SU-DHL-6 (cell line): ENCODE measurements around the gene RNFT2.

Source experiments
- H2AFZ ChIP-seq: fragments of 200-600 bp; sonication (generic); 2 replicates; pipeline ENCODE4 v1.6.1; 2014; ENCODE audit warnings: low read depth, mild to moderate bottlenecking, moderate library complexity, mixed read lengths, antibody characterized with exemption, low read length; ENCODE audit not compliant: severe bottlenecking
- H3F3A ChIP-seq: fragments of 200-600 bp; shearing (Covaris generic); 2 replicates; pipeline ENCODE4 v1.6.0; 2016; ENCODE audit warnings: antibody characterized with exemption, mild to moderate bottlenecking; ENCODE audit not compliant: insufficient read depth
- H3K27ac ChIP-seq: fragments of 200-600 bp; sonication (generic); 2 replicates; pipeline ENCODE4 v1.5.1; 2016; ENCODE audit warnings: low read depth, mild to moderate bottlenecking, low read length, moderate library complexity, mixed read lengths
- H3K27me3 ChIP-seq: fragments of 200-600 bp; sonication (generic), shearing (Covaris generic); 2 replicates; pipeline ENCODE4 v1.6.0; 2014; ENCODE audit warnings: mild to moderate bottlenecking, low read length
- H3K36me3 ChIP-seq: fragments of 200-600 bp; sonication (generic); 2 replicates; pipeline ENCODE4 v1.6.1; 2014; ENCODE audit warnings: mild to moderate bottlenecking, low read length, mixed read lengths
- H3K4me2 ChIP-seq: fragments of 300-600, 200-600 bp; shearing (Covaris generic), sonication (generic); 2 replicates; pipeline ENCODE4 v1.6.0; 2014; ENCODE audit warnings: low read length, low read depth, mild to moderate bottlenecking; ENCODE audit not compliant: poor library complexity, severe bottlenecking
- H3K4me3 ChIP-seq: fragments of 200-600 bp; sonication (generic); 2 replicates; pipeline ENCODE4 v1.5.1; 2014; ENCODE audit warnings: antibody characterized with exemption, low read length, mild to moderate bottlenecking, mixed read lengths; ENCODE audit not compliant: insufficient read depth, poor library complexity, severe bottlenecking
- H3K79me2 ChIP-seq: fragments of 200-600 bp; sonication (generic); 2 replicates; pipeline ENCODE4 v1.6.1; 2014; ENCODE audit warnings: mild to moderate bottlenecking, low read length, moderate library complexity; ENCODE audit not compliant: insufficient read depth
- H3K9ac ChIP-seq: fragments of 200-600 bp; sonication (generic); 2 replicates; pipeline ENCODE4 v1.7.0; 2014; ENCODE audit warnings: mild to moderate bottlenecking, low read length
- H3K9me2 ChIP-seq: fragments of 200-600 bp; sonication (generic); replicated peaks from 2 replicates; pipeline ENCODE4 v1.6.1; 2014; ENCODE audit warnings: low read length; ENCODE audit not compliant: insufficient read depth
- H3K9me3 ChIP-seq: fragments of 200-600 bp; sonication (generic); 2 replicates; pipeline ENCODE4 v1.6.1; 2014; ENCODE audit warnings: low read length, mixed read lengths; ENCODE audit not compliant: insufficient read depth
- H4K20me1 ChIP-seq: fragments of 200-600 bp; sonication (generic); 2 replicates; pipeline ENCODE4 v1.6.1; 2014; ENCODE audit warnings: low read depth, mild to moderate bottlenecking, antibody characterized with exemption, low read length, moderate library complexity, mixed read lengths
- CTCF ChIP-seq: fragments of 200-600 bp; sonication (generic); IDR thresholded peaks from one replicate; pipeline ENCODE4 v1.5.1; 2017; ENCODE audit warnings: antibody characterized with exemption, mild to moderate bottlenecking, low read length, moderate library complexity; ENCODE audit not compliant: insufficient read depth, poor library complexity, severe bottlenecking
- EZH2phosphoT487 ChIP-seq: fragments of 200-600 bp; sonication (generic), shearing (Covaris generic); conservative IDR thresholded peaks from 2 replicates; pipeline ENCODE4 v1.6.1; 2018; ENCODE audit warnings: mild to moderate bottlenecking, antibody characterized with exemption, low read length, moderate library complexity, mixed read lengths

RNFT2 gene

GRCh38 chr12:116887897-116888296 lies 149.8 kb downstream of the RNFT2 start:
- H3K79me2 ChIP-seq, result no peaks in the 10 kb centered on the region
- no peaks in the 10 kb centered on the region for H3K9me3 ChIP-seq
- TF ChIP-seq EZH2phosphoT487 (no peak), CTCF (no peak)
- H3F3A ChIP-seq, result no peaks in the 10 kb centered on the region
- H3K9ac ChIP-seq, result no peak overlapping the region
- H3K4me2 ChIP-seq, result no peak overlapping the region
- H3K9me2 ChIP-seq, result no peaks in the 10 kb centered on the region
- H3K4me3 ChIP-seq, result no peak overlapping the region
- no peaks in the 10 kb centered on the region for H3K36me3 ChIP-seq
- no peaks in the 10 kb centered on the region for H4K20me1 ChIP-seq
- no peaks in the 10 kb centered on the region for H3K27me3 ChIP-seq
- no peak overlapping the region for H2AFZ ChIP-seq
- H3K27ac ChIP-seq, result no peak overlapping the region

GRCh38 chr12:116890330-116890729 lies 152.2 kb downstream of the RNFT2 start:
- H2AFZ ChIP-seq, result no peak overlapping the region
- no peaks in the 10 kb centered on the region for H3K9me2 ChIP-seq
- H3K9me3 ChIP-seq, result no peaks in the 10 kb centered on the region
- H3K9ac ChIP-seq, result no peak overlapping the region
- no peaks in the 10 kb centered on the region for H3K36me3 ChIP-seq
- no peak overlapping the region for H3K4me3 ChIP-seq
- no peaks in the 10 kb centered on the region for H3K27me3 ChIP-seq
- no peaks in the 10 kb centered on the region for H4K20me1 ChIP-seq
- H3K79me2 ChIP-seq, result no peaks in the 10 kb centered on the region
- TF ChIP-seq CTCF (no peak), EZH2phosphoT487 (no peak)
- no peak overlapping the region for H3K4me2 ChIP-seq
- no peak overlapping the region for H3K27ac ChIP-seq
- H3F3A ChIP-seq, result no peaks in the 10 kb centered on the region

- H2AFZ ChIP-seq, result no peak overlapping the region
- H3K4me3 ChIP-seq, result no peak overlapping the region
- H3K4me2 ChIP-seq, result no peak overlapping the region
- no peaks in the 10 kb centered on the region for H3K79me2 ChIP-seq
- H3F3A ChIP-seq, result no peaks in the 10 kb centered on the region
- H3K9me2 ChIP-seq, result no peaks in the 10 kb centered on the region
- no peak overlapping the region for H3K27ac ChIP-seq
- no peaks in the 10 kb centered on the region for H3K27me3 ChIP-seq
- H3K9me3 ChIP-seq, result no peaks in the 10 kb centered on the region
- no peaks in the 10 kb centered on the region for H4K20me1 ChIP-seq
- H3K36me3 ChIP-seq, result no peaks in the 10 kb centered on the region
- H3K9ac ChIP-seq, result no peak overlapping the region
- TF ChIP-seq CTCF (no peak), EZH2phosphoT487 (no peak)
These were observed 152.9 kb downstream of the RNFT2 start for GRCh38 chr12:116891019-116891418.
